Activated T-cell treated with anti-CD3 and anti-CD28 coated beads for 1 hour (primary cell): ENCODE data around the gene PPP1R18.
"Not testable (repeated sequence)": the region's sequence is repeated elsewhere in the genome, so short reads cannot be mapped to it uniquely, and the experiment has no call there.

Experiments used
- DNase-seq: peaks from one replicate; pipeline ENCODE4 v3.0.0-alpha.2; 2020; ENCODE audit warnings: low read depth

PPP1R18 gene

GRCh38 chr6:30686009-30686907 is at the start of gene PPP1R18:
PPP1R18 (minus strand) TSS chr6:30686645; CDS start chr6:30686018, 627 bp downstream.
- peak; percentile 79 for DNase-seq

GRCh38 chr6:30735668-30736314 is 49.3 kb upstream of the PPP1R18 start:
- DNase-seq: no peak

- DNase-seq: no peak
These were observed 45.9 kb upstream of the PPP1R18 start for GRCh38 chr6:30732237-30732943.

- DNase-seq: peak; percentile 71
These were observed 44.4 kb upstream of the PPP1R18 start for GRCh38 chr6:30730601-30731435.

- no peak for DNase-seq
These were observed 41.6 kb upstream of the PPP1R18 start for GRCh38 chr6:30727920-30728553.

GRCh38 chr6:30726506-30727413 is 40.3 kb upstream of the PPP1R18 start:
- no peak for DNase-seq

- no peak for DNase-seq
These were observed 39.5 kb upstream of the PPP1R18 start for GRCh38 chr6:30725713-30726505.

- DNase-seq: no peak
These were observed 38.6 kb upstream of the PPP1R18 start for GRCh38 chr6:30724906-30725667.

- not testable (repeated sequence) for DNase-seq
These were observed 37.6 kb upstream of the PPP1R18 start for GRCh38 chr6:30723843-30724741.

GRCh38 chr6:30723159-30723842 is 36.9 kb upstream of the PPP1R18 start:
- not testable (repeated sequence) for DNase-seq

GRCh38 chr6:30722280-30723112 is 36.1 kb upstream of the PPP1R18 start:
- DNase-seq: peak; percentile 87

GRCh38 chr6:30722025-30722279 is 35.5 kb upstream of the PPP1R18 start:
- DNase-seq: not testable (repeated sequence)

GRCh38 chr6:30721198-30722024 is 35.0 kb upstream of the PPP1R18 start:
- peak; percentile 98 for DNase-seq

- peak; percentile 40 for DNase-seq
These were observed 34.3 kb upstream of the PPP1R18 start for GRCh38 chr6:30720738-30721197.
